K562 (cell line): ENCODE measurements around the gene OR11L1. TPM values are rescaled to one million over a fixed set of nuclear protein-coding genes. Genes with fewer than 3 reads are reported as not detected.
A peak's percentile ranks its signal among the peaks of the same experiment; 100 is the strongest.

Experiments used
- CHD4 ChIP-seq: fragments of 200-600 bp; sonication (generic); IDR thresholded peaks from 3 replicates; pipeline ENCODE4 v1.6.1; 2012; ENCODE audit warnings: low read depth, mild to moderate bottlenecking, mixed read lengths, low read length, inconsistent platforms; ENCODE audit not compliant: insufficient read depth, insufficient replicate concordance, poor library complexity, severe bottlenecking
- FOXA3 ChIP-seq, 2 experiments: fragments of 450-650 bp in 1 of 2; sonication (generic) in 1 of 2; formaldehyde crosslinking; IDR thresholded peaks in 1 of 2; conservative IDR thresholded peaks in 1 of 2; 2 replicates each; pipeline versions ENCODE4 v1.4.0 to v1.8.0; 2020 to 2022; ENCODE audit warnings: mild to moderate bottlenecking in 2 of 2, missing genetic modification reagents in 1 of 2
- FOXK2 ChIP-seq, 2 experiments: fragments of 450-650 bp; IDR thresholded peaks in 1 of 2; conservative IDR thresholded peaks in 1 of 2; 2 replicates each; pipeline ENCODE4 v1.6.1; 2016; ENCODE audit warnings: low read depth in 2 of 2, mild to moderate bottlenecking in 1 of 2
- MAFG ChIP-seq: fragments of 450-650 bp; conservative IDR thresholded peaks from 2 replicates; pipeline ENCODE4 v1.6.1; 2016; ENCODE audit warnings: missing genetic modification characterization, missing compliant biosample characterization
- NR3C1 ChIP-seq: sonication (generic); formaldehyde crosslinking; IDR thresholded peaks from 2 replicates; pipeline ENCODE4 v1.8.1; 2022; ENCODE audit warnings: missing genetic modification reagents
- PRMT5 ChIP-seq: sonication (generic); formaldehyde crosslinking; IDR thresholded peaks from 2 replicates; pipeline ENCODE4 v1.5.0; 2020; ENCODE audit warnings: missing genetic modification reagents
- SIRT6 ChIP-seq: IDR thresholded peaks from one replicate; pipeline ENCODE4 v1.6.1; 2012; ENCODE audit warnings: low read depth, mild to moderate bottlenecking, control low read depth, inconsistent platforms, low read length, moderate library complexity
- SRSF7 ChIP-seq: fragments of 200-400 bp; formaldehyde crosslinking; optimal IDR thresholded peaks from 2 replicates; pipeline ENCODE3; 2017; ENCODE audit warnings: mild to moderate bottlenecking, low read depth, low read length
- ZNF263 ChIP-seq: sonication (generic); formaldehyde crosslinking; IDR thresholded peaks from 2 replicates; pipeline ENCODE4 v1.8.0; 2022; ENCODE audit warnings: mild to moderate bottlenecking, missing genetic modification reagents, borderline replicate concordance
- ZNF586 ChIP-seq: fragments of 450-650 bp; formaldehyde crosslinking; conservative IDR thresholded peaks from 2 replicates; pipeline ENCODE4 v1.4.0; 2020; ENCODE audit warnings: mild to moderate bottlenecking, moderate library complexity
- ZNF780A ChIP-seq: fragments of 250-450 bp; sonication (Bioruptor Pico); IDR thresholded peaks from 2 replicates; pipeline ENCODE4 v1.5.0; 2021; ENCODE audit warnings: mild to moderate bottlenecking
- ZNF785 ChIP-seq: fragments of 250-450 bp; sonication (Bioruptor Pico); IDR thresholded peaks from 2 replicates; pipeline ENCODE4 v1.4.0; 2020; ENCODE audit warnings: mild to moderate bottlenecking
- polyA plus RNA-seq, 8 experiments: library from polyadenylated mRNA; depleted of rRNA in 4 of 8; stranded (reverse) in 5 of 8; unstranded in 3 of 8; fragments of >200 nt; fragmentation: Nextera tagmentation in 2 of 8; fragmentation: Illumina TruSeq in 1 of 8; extraction: Ambion mirVana in 2 of 8; extraction: Trizol in 1 of 8; gene quantifications; 2 replicates each; pipeline versions ENCODE4 v1.2.1 to v1.2.3, GENCODE V29; 2011 to 2014; ENCODE audit warnings: inconsistent platforms in 1 of 8, missing spikeins in 1 of 8
- total RNA-seq, 7 experiments: library from RNA; depleted of rRNA in 6 of 7; stranded (reverse); fragments of >200 nt in 6 of 7; fragmentation: Illumina TruSeq in 2 of 7; extraction: Trizol in 2 of 7; gene quantifications; 2 replicates each; pipeline versions ENCODE4 v1.2.1 to v1.2.3, GENCODE V29; 2011 to 2021; ENCODE audit warnings: low replicate concordance in 1 of 7
- TF ChIP-seq, protein P1 (sequence below): fragments of 250-450 bp; sonication (Bioruptor Pico); IDR thresholded peaks from 2 replicates; pipeline ENCODE4 v1.8.0; 2022; ENCODE audit warnings: moderate library complexity, mild to moderate bottlenecking, inconsistent platforms
- TF ChIP-seq, protein P2 (sequence below): fragments of 200-600 bp; sonication (generic); IDR thresholded peaks from one replicate; pipeline ENCODE4 v1.6.1; 2012; ENCODE audit warnings: mild to moderate bottlenecking, low read depth, low read length, inconsistent platforms

The OR11L1 gene
- total and polyA plus RNA-seq, 9 of the 15 experiments (the other 6 are each of a cell fraction or from before 2014, with no cell fraction given), result not detected

- TF ChIP-seq, protein P1, sequence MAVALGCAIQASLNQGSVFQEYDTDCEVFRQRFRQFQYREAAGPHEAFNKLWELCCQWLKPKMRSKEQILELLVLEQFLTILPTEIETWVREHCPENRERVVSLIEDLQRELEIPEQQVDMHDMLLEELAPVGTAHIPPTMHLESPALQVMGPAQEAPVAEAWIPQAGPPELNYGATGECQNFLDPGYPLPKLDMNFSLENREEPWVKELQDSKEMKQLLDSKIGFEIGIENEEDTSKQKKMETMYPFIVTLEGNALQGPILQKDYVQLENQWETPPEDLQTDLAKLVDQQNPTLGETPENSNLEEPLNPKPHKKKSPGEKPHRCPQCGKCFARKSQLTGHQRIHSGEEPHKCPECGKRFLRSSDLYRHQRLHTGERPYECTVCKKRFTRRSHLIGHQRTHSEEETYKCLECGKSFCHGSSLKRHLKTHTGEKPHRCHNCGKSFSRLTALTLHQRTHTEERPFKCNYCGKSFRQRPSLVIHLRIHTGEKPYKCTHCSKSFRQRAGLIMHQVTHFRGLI (CRISPR knock-in tag), result no peak
- TF ChIP-seq MAFG, result no peak
- no peak for TF ChIP-seq SIRT6
- TF ChIP-seq SRSF7, result no peak
- no peak for TF ChIP-seq PRMT5
- peak in 1 of 2 experiments; percentile 71; a peak in 2 of 4 replicates for TF ChIP-seq FOXA3 (CRISPR knock-in tag; conservative IDR thresholded peaks at IDR 0.05 in 1 of 2, IDR thresholded peaks at IDR 0.05 in 1 of 2)
- TF ChIP-seq CHD4, result no peak
- TF ChIP-seq ZNF586 (CRISPR knock-in tag), result no peak
- no peak for TF ChIP-seq ZNF785 (CRISPR knock-in tag)
- no peak for TF ChIP-seq ZNF263
- TF ChIP-seq ZNF780A (CRISPR knock-in tag), result no peak
- TF ChIP-seq FOXK2 (conservative IDR thresholded peaks at IDR 0.05 in 1 of 2, IDR thresholded peaks at IDR 0.05 in 1 of 2; ENCODE audit: low read depth in 2 of 2), result no peak; a peak in 1 of 4 replicates
- no peak; the same call in 1 of the 2 replicates for TF ChIP-seq NR3C1 (CRISPR knock-in tag)
- TF ChIP-seq, protein P2, sequence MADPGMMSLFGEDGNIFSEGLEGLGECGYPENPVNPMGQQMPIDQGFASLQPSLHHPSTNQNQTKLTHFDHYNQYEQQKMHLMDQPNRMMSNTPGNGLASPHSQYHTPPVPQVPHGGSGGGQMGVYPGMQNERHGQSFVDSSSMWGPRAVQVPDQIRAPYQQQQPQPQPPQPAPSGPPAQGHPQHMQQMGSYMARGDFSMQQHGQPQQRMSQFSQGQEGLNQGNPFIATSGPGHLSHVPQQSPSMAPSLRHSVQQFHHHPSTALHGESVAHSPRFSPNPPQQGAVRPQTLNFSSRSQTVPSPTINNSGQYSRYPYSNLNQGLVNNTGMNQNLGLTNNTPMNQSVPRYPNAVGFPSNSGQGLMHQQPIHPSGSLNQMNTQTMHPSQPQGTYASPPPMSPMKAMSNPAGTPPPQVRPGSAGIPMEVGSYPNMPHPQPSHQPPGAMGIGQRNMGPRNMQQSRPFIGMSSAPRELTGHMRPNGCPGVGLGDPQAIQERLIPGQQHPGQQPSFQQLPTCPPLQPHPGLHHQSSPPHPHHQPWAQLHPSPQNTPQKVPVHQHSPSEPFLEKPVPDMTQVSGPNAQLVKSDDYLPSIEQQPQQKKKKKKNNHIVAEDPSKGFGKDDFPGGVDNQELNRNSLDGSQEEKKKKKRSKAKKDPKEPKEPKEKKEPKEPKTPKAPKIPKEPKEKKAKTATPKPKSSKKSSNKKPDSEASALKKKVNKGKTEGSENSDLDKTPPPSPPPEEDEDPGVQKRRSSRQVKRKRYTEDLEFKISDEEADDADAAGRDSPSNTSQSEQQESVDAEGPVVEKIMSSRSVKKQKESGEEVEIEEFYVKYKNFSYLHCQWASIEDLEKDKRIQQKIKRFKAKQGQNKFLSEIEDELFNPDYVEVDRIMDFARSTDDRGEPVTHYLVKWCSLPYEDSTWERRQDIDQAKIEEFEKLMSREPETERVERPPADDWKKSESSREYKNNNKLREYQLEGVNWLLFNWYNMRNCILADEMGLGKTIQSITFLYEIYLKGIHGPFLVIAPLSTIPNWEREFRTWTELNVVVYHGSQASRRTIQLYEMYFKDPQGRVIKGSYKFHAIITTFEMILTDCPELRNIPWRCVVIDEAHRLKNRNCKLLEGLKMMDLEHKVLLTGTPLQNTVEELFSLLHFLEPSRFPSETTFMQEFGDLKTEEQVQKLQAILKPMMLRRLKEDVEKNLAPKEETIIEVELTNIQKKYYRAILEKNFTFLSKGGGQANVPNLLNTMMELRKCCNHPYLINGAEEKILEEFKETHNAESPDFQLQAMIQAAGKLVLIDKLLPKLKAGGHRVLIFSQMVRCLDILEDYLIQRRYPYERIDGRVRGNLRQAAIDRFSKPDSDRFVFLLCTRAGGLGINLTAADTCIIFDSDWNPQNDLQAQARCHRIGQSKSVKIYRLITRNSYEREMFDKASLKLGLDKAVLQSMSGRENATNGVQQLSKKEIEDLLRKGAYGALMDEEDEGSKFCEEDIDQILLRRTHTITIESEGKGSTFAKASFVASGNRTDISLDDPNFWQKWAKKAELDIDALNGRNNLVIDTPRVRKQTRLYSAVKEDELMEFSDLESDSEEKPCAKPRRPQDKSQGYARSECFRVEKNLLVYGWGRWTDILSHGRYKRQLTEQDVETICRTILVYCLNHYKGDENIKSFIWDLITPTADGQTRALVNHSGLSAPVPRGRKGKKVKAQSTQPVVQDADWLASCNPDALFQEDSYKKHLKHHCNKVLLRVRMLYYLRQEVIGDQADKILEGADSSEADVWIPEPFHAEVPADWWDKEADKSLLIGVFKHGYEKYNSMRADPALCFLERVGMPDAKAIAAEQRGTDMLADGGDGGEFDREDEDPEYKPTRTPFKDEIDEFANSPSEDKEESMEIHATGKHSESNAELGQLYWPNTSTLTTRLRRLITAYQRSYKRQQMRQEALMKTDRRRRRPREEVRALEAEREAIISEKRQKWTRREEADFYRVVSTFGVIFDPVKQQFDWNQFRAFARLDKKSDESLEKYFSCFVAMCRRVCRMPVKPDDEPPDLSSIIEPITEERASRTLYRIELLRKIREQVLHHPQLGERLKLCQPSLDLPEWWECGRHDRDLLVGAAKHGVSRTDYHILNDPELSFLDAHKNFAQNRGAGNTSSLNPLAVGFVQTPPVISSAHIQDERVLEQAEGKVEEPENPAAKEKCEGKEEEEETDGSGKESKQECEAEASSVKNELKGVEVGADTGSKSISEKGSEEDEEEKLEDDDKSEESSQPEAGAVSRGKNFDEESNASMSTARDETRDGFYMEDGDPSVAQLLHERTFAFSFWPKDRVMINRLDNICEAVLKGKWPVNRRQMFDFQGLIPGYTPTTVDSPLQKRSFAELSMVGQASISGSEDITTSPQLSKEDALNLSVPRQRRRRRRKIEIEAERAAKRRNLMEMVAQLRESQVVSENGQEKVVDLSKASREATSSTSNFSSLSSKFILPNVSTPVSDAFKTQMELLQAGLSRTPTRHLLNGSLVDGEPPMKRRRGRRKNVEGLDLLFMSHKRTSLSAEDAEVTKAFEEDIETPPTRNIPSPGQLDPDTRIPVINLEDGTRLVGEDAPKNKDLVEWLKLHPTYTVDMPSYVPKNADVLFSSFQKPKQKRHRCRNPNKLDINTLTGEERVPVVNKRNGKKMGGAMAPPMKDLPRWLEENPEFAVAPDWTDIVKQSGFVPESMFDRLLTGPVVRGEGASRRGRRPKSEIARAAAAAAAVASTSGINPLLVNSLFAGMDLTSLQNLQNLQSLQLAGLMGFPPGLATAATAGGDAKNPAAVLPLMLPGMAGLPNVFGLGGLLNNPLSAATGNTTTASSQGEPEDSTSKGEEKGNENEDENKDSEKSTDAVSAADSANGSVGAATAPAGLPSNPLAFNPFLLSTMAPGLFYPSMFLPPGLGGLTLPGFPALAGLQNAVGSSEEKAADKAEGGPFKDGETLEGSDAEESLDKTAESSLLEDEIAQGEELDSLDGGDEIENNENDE, result no peak
Observed at GRCh38 chr1:247857069-247857984, 15.6 kb upstream of the OR11L1 start, which contains the start of gene TRIM58 (continued).
